ENCODE measurements around the gene NECAB2.

GRCh38 chr16:83924686-83925085 lies 43.4 kb upstream of the NECAB2 start:
- TF ChIP-seq CTCF (IDR thresholded peaks at IDR 0.05) (no peak), POLR2A (IDR thresholded peaks at IDR 0.05) (no peak), POLR2AphosphoS5 (IDR thresholded peaks at IDR 0.05) (no peak)
